HepG2 (cell line): ENCODE measurements around the gene CWF19L2. TPM values are rescaled to one million over a fixed set of nuclear protein-coding genes. Genes with fewer than 3 reads are reported as not detected.
A peak's percentile ranks its signal among the peaks of the same experiment; 100 is the strongest.

Experiments used
- ATAC-seq: fragments of 200-7000 bp; cut with Tn5 transposase; 3 replicates; pipeline ENCODE4 v1.9.1; 2020; ENCODE audit warnings: mild to moderate bottlenecking, moderate library complexity
- BruUV-seq: library from RNA; stranded (reverse); fragments of 400-500 nt; replicated peaks from 2 replicates; lab custom pipeline; 2021; lab: Mats Ljungman, UMichigan
- CTCF ChIA-PET: fragments of 300-600 bp; formaldehyde crosslinking; extraction: SDS; loops from one replicate; lab custom pipeline; 2021; ENCODE audit warnings: low total read pairs, inconsistent platforms, low intra/inter-chr PET ratio; lab: Yijun Ruan, JAX
- POLR2A ChIA-PET: fragments of 350-600 bp; sonication (Branson Sonifier 250); formaldehyde crosslinking; loops from one replicate; lab custom pipeline; 2020; ENCODE audit warnings: antibody characterized with exemption, inconsistent platforms; lab: Yijun Ruan, JAX
- DNase-seq: peaks from one replicate; pipeline ENCODE4 v3.0.0-alpha.2; 2015; ENCODE audit warnings: low spot score
- FAIRE-seq: peaks from 3 replicates; lab custom pipeline; 2011; peaks lifted over from hg19 to GRCh38; lab: Jason Lieb, UNC
- H2AFZ ChIP-seq: one replicate; pipeline ENCODE4 v1.6.1; 2011; ENCODE audit warnings: low read length, inconsistent platforms
- H3K27ac ChIP-seq: fragments of 300-600 bp; 3 replicates; pipeline ENCODE4 v1.8.0; 2011; ENCODE audit warnings: mixed run types, mild to moderate bottlenecking, mixed read lengths, low read length, inconsistent platforms; ENCODE audit not compliant: insufficient read depth; ENCODE audit errors: extremely low read length
- H3K27me3 ChIP-seq, 2 experiments: fragments of 200-600 bp in 1 of 2; 2 replicates in 1 of 2; 3 replicates in 1 of 2; pipeline versions ENCODE4 v1.6.0 to v1.8.0; 2011; ENCODE audit warnings: low read length in 2 of 2, mild to moderate bottlenecking in 2 of 2, moderate library complexity in 2 of 2, inconsistent platforms in 1 of 2; ENCODE audit not compliant: insufficient read depth in 2 of 2, control insufficient read depth in 1 of 2
- H3K36me3 ChIP-seq, 2 experiments: fragments of 200-600 bp in 1 of 2; replicated peaks in 1 of 2; 2 replicates in 1 of 2; 3 replicates in 1 of 2; pipeline versions ENCODE4 v1.5.1 to v1.8.0; 2011; ENCODE audit warnings: low read length in 2 of 2, inconsistent platforms in 1 of 2; ENCODE audit not compliant: insufficient read depth in 2 of 2, control insufficient read depth in 1 of 2
- H3K4me1 ChIP-seq: 2 replicates; pipeline ENCODE4 v1.5.1; 2012; ENCODE audit warnings: low read length, inconsistent platforms; ENCODE audit not compliant: insufficient read depth
- H3K4me2 ChIP-seq: 2 replicates; pipeline ENCODE4 v1.6.0; 2011; ENCODE audit warnings: low read depth, low read length, inconsistent platforms
- H3K4me3 ChIP-seq, 3 experiments: fragments of 200-600 bp in 1 of 3; sonication (generic), shearing (Covaris generic) in 1 of 3; replicated peaks in 1 of 3; 2 replicates each; pipeline ENCODE4 v1.5.1; 2011 to 2016; ENCODE audit warnings: low read length in 3 of 3, inconsistent platforms in 2 of 3, low read depth in 2 of 3, mild to moderate bottlenecking in 2 of 3, control low read depth in 1 of 3, mixed read lengths in 1 of 3; ENCODE audit not compliant: insufficient read depth in 1 of 3
- H3K79me2 ChIP-seq: one replicate; pipeline ENCODE4 v1.6.1; 2011; ENCODE audit warnings: low read length, inconsistent platforms; ENCODE audit not compliant: insufficient read depth
- H3K9ac ChIP-seq: 2 replicates; pipeline ENCODE4 v1.6.0; 2011; ENCODE audit warnings: mild to moderate bottlenecking, low read depth, low read length, inconsistent platforms; ENCODE audit not compliant: insufficient read depth
- H3K9me3 ChIP-seq: 2 replicates; pipeline ENCODE4 v1.5.1; 2012; ENCODE audit warnings: mild to moderate bottlenecking, low read length
- H4K20me1 ChIP-seq: 2 replicates; pipeline ENCODE4 v1.6.0; 2011; ENCODE audit warnings: inconsistent platforms, mild to moderate bottlenecking, low read length, moderate library complexity; ENCODE audit not compliant: insufficient read depth
- CEBPB ChIP-seq: IDR thresholded peaks from 2 replicates; pipeline ENCODE4 v1.6.1; 2011; ENCODE audit warnings: low read depth, low read length, improper control_type of control experiment, borderline replicate concordance
- RCOR2 ChIP-seq: IDR thresholded peaks from 2 replicates; pipeline ENCODE4 v1.6.1; 2016; ENCODE audit warnings: missing biosample characterization, missing genetic modification reagents
- TFAP4 ChIP-seq: sonication (generic); IDR thresholded peaks from 2 replicates; pipeline ENCODE4 v1.6.1; 2016; ENCODE audit warnings: low read depth, borderline replicate concordance
- ZBTB7B ChIP-seq: sonication (generic); formaldehyde crosslinking; IDR thresholded peaks from 2 replicates; pipeline ENCODE4 v1.4.0; 2020; ENCODE audit warnings: missing genetic modification reagents
- ZBTB8A ChIP-seq: sonication (generic); formaldehyde crosslinking; IDR thresholded peaks from 2 replicates; pipeline ENCODE4 v1.4.0; 2020; ENCODE audit warnings: mild to moderate bottlenecking, low read depth, missing genetic modification reagents, borderline replicate concordance
- ZMYM4 ChIP-seq: sonication (generic); formaldehyde crosslinking; IDR thresholded peaks from 2 replicates; pipeline ENCODE4 v1.8.1; 2023; ENCODE audit warnings: mild to moderate bottlenecking, missing genetic modification reagents
- ZNF12 ChIP-seq: sonication (generic); formaldehyde crosslinking; IDR thresholded peaks from 2 replicates; pipeline ENCODE4 v1.5.0; 2020; ENCODE audit warnings: missing genetic modification reagents
- ZNF513 ChIP-seq: sonication (generic); formaldehyde crosslinking; conservative IDR thresholded peaks from 2 replicates; pipeline ENCODE4 v1.5.0; 2020; ENCODE audit warnings: missing genetic modification reagents
- WGBS: methylation state at CpG from one replicate; pipeline ENCODE4 v1.1.6; 2017; ENCODE audit warnings: low lambda C conversion rate; 5-methylcytosine and 5-hydroxymethylcytosine counted together
- in situ Hi-C: cut with HindIII; loops from 2 replicates; pipeline ENCODE4 v1.10.0; 2017; ENCODE audit warnings: low pct_unique_long_range_greater_than_20kb; ENCODE audit not compliant: extremely low pct_ligation_motif_present
- intact Hi-C: fragments of 100-400 bp; cut with micrococcal nuclease; formaldehyde crosslinking; loops from one replicate; pipeline ENCODE4 v1.10.0; 2022; ENCODE audit not compliant: unreplicated experiment
- polyA plus RNA-seq, 8 experiments: library from polyadenylated mRNA; depleted of rRNA in 3 of 8; stranded (reverse) in 7 of 8; unstranded in 1 of 8; fragments of >200 nt; fragmentation: Illumina TruSeq in 4 of 8; extraction: Trizol in 4 of 8; gene quantifications; 2 replicates each; pipeline versions ENCODE4 v1.2.1 to v1.2.3, GENCODE V29; 2011 to 2016; ENCODE audit warnings: low read depth in 4 of 8, missing spikeins in 1 of 8, mixed read lengths in 1 of 8; ENCODE audit not compliant: insufficient read depth in 1 of 8
- total RNA-seq, 5 experiments: library from RNA; depleted of rRNA; stranded (reverse); fragments of >200 nt; fragmentation: Illumina TruSeq; extraction: Trizol; gene quantifications; 2 replicates each; pipeline ENCODE4 v1.2.3, GENCODE V29; 2016; ENCODE audit warnings: low read depth in 1 of 5

CWF19L2 gene
- total and polyA plus RNA-seq, 2 of the 13 experiments (the other 11 are each of a cell fraction or from before 2014, with no cell fraction given), result 2.2 to 18.6 TPM

GRCh38 chr11:107301878-107302277 is 155.7 kb downstream of the CWF19L2 start:
- ATAC-seq, result no peak
- DNase-seq, result no peak
- no peak for TF ChIP-seq ZNF12
- TF ChIP-seq ZBTB7B (CRISPR knock-in tag), result no peak
- no peak for TF ChIP-seq ZBTB8A (CRISPR knock-in tag)
- 0 out of 2 replicates have a peak, but pooled peaks have one; percentile 3 for TF ChIP-seq CEBPB
- no peak for TF ChIP-seq RCOR2 (CRISPR knock-in tag)
- in situ Hi-C loops, result no loop called here
- no peaks in the 10 kb centered on the region; a peak in 1 of 5 replicates for H3K36me3 ChIP-seq
- 100% methylated on average over 1 of the region's 1 CpG for WGBS
- no peaks in the 10 kb centered on the region for H4K20me1 ChIP-seq
- H3K79me2 ChIP-seq, result no peaks in the 10 kb centered on the region
- H2AFZ ChIP-seq, result no peak overlapping the region
- H3K9ac ChIP-seq, result no peak overlapping the region
- no peaks in the 10 kb centered on the region for H3K9me3 ChIP-seq
- no peak for FAIRE-seq
- no TSS peak for BruUV-seq
- no peak overlapping the region for H3K27ac ChIP-seq
- H3K4me2 ChIP-seq, result no peak overlapping the region
- ChIA-PET CTCF (no interaction called here), POLR2A (no interaction called here)
- no peaks in the 10 kb centered on the region for H3K27me3 ChIP-seq
- no peaks in the 10 kb centered on the region for H3K4me1 ChIP-seq
- intact Hi-C loops, result loop anchor here (5.0 kb wide), 1 partner anchor 105 kb away; no protein-coding TSS in a partner anchor
- H3K4me3 ChIP-seq, result no peak overlapping the region

- intact Hi-C loops (no loop called here), in situ Hi-C loops (no loop called here)
- Histone ChIP-seq H3K27ac (no peak overlapping the region), H3K9me3 (no peaks in the 10 kb centered on the region), H3K9ac (no peak overlapping the region), H3K36me3 (no peaks in the 10 kb centered on the region), H3K4me1 (no peaks in the 10 kb centered on the region), H2AFZ (no peak overlapping the region), H3K27me3 (no peaks in the 10 kb centered on the region), H3K4me3 (no peak overlapping the region), H4K20me1 (no peaks in the 10 kb centered on the region), H3K79me2 (no peaks in the 10 kb centered on the region), H3K4me2 (no peak overlapping the region)
- 96% methylated on average over 12 of the region's 13 CpGs for WGBS
- peak; percentile 6 for DNase-seq
- BruUV-seq, result no TSS peak
- POLR2A ChIA-PET, result no interaction called here
- no peak for ATAC-seq
- TF ChIP-seq ZNF513 (CRISPR knock-in tag), result no peak
- 0 out of 2 replicates have a peak, but pooled peaks have one; percentile 14 for TF ChIP-seq ZMYM4 (CRISPR knock-in tag)
- TF ChIP-seq TFAP4, result no peak
- FAIRE-seq, result no peak
- CTCF ChIA-PET, result no interaction called here
These were observed 163.8 kb downstream of the CWF19L2 start for GRCh38 chr11:107293677-107294344.
